Cardiac fibroblast (primary cell): Measurements from ENCODE around the gene STK38L.
"Not testable (repeated sequence)": the region's sequence is repeated elsewhere in the genome, so short reads cannot be mapped to it uniquely, and the experiment has no call there.

Source experiments
- DNase-seq, 2 donors: peaks; one replicate each; pipeline versions ENCODE4 v3.0.0 to v3.0.0-alpha.2; 2010; ENCODE audit warnings: low read depth in 2 of 2
- H3K4me3 ChIP-seq, 2 donors: replicated peaks in 1 of 2; 1 replicate in 1 of 2; 2 replicates in 1 of 2; pipeline ENCODE4 v1.5.1; 2011; ENCODE audit warnings: low read depth in 2 of 2, low read length in 2 of 2, mild to moderate bottlenecking in 2 of 2, moderate library complexity in 1 of 2
- TF ChIP-seq, protein P1 (sequence below): IDR thresholded peaks from one replicate; pipeline ENCODE4 v1.5.1; 2011; ENCODE audit warnings: low read depth, mild to moderate bottlenecking, low read length, inconsistent platforms

STK38L gene

DNA sequence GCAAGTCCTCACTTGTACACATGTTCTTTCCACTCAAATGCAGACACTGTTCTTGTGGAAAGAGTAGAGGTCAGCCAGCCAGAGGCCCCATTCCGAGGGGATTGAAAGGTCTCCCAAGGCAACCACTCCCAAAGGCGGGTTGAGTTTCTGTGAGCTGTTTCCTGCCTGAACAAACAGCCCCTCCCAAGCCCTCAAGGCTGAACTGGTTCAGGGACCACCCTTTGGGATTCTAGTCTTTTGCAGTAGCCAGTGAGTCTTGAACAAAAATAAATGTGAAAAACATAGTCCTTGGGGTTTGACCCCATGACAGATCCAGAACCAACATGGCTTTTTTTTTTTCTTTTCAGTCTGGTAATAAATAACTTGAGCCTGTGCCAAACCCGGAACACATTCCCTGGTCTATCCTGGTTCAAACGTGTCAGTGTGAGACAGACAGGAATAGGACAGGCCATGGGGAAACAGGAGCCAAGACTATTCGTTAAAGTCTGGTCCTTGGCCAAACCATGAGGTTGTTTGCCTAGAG, 17.6 kb upstream of the STK38L start:
- no peak overlapping the region for H3K4me3 ChIP-seq
- TF ChIP-seq, protein P1, sequence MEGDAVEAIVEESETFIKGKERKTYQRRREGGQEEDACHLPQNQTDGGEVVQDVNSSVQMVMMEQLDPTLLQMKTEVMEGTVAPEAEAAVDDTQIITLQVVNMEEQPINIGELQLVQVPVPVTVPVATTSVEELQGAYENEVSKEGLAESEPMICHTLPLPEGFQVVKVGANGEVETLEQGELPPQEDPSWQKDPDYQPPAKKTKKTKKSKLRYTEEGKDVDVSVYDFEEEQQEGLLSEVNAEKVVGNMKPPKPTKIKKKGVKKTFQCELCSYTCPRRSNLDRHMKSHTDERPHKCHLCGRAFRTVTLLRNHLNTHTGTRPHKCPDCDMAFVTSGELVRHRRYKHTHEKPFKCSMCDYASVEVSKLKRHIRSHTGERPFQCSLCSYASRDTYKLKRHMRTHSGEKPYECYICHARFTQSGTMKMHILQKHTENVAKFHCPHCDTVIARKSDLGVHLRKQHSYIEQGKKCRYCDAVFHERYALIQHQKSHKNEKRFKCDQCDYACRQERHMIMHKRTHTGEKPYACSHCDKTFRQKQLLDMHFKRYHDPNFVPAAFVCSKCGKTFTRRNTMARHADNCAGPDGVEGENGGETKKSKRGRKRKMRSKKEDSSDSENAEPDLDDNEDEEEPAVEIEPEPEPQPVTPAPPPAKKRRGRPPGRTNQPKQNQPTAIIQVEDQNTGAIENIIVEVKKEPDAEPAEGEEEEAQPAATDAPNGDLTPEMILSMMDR, result no peak
- DNase-seq, result peak in 1 of 2 donors; percentile 16

DNA sequence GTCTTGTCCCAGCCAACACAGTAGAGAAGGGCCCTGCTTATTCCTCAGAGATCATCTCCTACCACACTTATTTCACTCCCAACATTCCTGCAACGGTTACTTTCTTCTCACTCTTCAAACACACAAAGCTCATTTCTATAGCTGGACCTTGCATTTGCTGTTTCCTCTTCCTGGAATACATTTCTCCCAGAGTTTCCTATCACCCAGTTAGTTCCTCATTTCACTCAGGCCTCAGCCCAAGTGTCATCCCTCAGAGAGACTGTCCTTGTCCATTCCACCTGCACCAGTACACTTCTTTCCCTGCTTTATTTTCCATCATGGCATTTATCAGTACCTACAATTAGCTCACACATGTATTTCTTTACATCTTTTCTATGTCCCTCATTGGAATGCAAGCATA, 14.7 kb upstream of the STK38L start:
- no peak for DNase-seq
- H3K4me3 ChIP-seq, result no peak overlapping the region
- TF ChIP-seq, protein P1, result no peak

DNA sequence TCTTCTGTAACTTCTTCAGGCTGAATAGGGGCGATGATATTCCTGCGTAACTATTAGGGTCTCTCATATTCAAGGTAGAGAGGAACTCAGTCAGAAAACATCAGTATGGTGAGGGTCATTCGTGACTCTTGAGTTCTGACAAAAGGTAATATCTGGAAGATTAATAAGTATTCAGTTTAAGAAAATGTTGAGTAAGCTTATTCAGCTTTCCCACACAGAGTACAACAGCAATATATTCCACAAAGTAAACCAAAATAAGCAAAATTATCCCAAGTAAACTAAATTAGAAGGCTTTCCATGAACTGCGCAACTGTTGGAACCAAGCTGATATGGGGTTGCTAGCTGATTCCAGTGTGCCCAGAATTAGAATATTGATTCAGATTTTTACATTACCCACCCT, 12.7 kb upstream of the STK38L start:
- not testable (repeated sequence) for DNase-seq

DNA sequence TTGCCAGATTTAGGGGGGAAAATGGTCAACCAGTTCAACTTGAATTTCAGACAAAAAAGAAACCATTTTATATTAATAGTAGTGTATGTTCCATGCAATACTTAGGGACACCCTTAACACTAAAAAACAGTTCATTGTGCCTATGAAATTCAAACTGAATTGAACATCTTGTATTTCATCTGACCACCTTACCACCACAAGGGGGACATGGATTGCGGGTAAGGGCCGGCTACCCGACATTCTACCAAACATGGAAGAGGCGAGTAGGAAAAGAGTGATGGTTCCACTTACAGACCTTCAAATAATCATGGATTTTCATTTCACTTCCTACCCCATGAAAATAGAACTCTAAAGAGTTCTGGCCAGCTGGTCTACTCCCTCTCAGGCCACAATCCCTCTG, 10.3 kb upstream of the STK38L start:
- TF ChIP-seq, protein P1, result no peak
- H3K4me3 ChIP-seq, result no peak overlapping the region
- DNase-seq, result no peak

More for the DNA sequence above, 12.7 kb upstream of the STK38L start:
- not testable (repeated sequence) for H3K4me3 ChIP-seq

DNA sequence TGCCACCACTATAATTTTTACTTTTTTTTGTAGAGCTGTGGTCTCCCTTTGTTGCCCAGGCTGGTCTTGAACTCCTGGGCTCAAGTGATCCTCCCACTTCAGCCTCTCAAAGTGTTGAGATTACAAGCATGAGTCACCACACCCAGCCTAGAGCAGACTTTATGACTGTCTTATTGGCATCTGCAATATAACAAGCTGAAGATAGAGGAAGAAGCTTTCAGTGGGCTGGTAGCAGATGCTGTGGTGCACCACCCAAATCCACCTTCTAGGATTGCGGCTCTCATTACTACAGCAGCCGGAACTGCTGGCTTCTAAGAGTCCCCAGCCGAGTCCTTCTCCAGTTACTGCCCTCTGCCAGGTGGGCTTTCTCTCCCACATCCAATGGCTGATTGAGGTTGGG, 7.6 kb upstream of the STK38L start:
- TF ChIP-seq, protein P1, result no peak
- H3K4me3 ChIP-seq, result no peak overlapping the region
- DNase-seq, result peak; percentile 18 to 46

DNA sequence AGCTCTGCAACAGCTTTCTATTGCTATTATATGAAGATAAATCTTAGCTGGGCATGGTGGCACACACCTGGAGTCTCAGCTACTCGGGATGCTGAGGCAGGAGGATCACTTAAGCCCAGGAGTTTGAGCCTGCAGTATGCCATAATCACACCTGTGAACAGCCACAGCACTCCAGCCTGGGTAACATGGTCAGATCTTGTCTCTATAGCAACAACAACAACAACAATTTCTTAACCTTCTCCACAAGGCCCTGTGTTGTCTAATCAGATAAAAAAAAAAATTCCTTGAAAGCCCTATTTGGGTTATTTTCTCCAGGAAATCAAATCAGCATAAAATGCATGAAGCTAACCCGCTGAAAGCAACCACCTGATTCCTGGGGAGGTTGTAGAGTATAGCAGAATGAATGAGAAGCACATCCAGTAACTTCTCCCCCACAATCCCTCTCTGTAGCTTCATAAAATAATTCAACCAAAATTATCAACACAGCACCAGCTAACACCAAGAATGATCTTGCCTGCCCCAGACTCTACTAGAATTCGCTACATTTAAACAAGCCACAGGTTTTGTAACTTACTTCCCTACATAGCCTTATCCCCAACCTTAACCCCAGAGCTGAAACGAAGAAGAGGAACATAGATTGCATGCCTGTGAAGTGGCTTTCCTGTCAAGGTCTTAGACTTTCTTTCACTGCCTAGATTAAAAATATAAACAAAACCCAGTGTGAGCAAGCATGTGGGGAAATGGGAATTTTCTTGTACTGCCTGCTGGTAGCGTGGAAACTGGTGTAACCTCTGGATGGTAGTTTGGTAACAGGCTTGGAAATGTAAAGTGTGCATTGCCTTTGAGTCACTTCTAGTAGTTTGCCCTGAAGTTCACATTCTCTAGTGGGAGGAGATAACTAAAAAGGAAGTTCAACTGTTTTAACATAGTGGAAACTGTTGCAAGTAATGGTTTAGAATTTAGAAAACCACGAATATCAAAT, 6.0 kb upstream of the STK38L start:
- H3K4me3 ChIP-seq, result no peak overlapping the region
- DNase-seq, result peak; percentile 27 to 39
- TF ChIP-seq, protein P1, result no peak

DNA sequence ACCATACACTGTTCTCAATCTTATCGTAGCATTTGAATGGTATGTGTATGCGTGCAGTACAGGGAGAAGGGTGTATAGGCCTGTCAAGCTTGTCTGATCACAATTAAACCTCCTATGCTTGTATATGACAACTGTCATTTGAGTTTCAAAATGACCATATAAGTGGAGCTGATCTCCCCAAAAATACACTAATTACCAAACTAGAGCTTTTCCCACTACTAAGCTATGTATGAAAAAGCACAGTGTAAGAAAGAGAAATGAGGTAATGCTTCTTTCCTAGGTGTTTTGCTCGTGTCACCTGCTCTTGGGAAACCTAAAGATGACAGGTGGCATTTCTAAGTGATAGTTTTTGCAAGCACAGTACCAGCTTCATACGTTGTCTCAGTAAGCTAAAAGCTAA, 1.1 kb upstream of the STK38L start:
- no peak overlapping the region for H3K4me3 ChIP-seq
- DNase-seq, result no peak
- TF ChIP-seq, protein P1, result no peak
